ENCODE results near the gene GTF3C1.
A peak's percentile ranks its signal among the peaks of the same experiment; 100 is the strongest.
"Not testable (repeated sequence)": the region's sequence is repeated elsewhere in the genome, so short reads cannot be mapped to it uniquely, and the experiment has no call there.

The GTF3C1 gene

GRCh38 chr16:27549746-27550581 is at the start of gene GTF3C1, which contains the start of gene KATNIP:
Gene GTF3C1 (minus strand): TSS chr16:27549913. CDS start chr16:27549890, 23 bp downstream.
Gene KATNIP (plus strand): TSS chr16:27550144. CDS start chr16:27550171, 27 bp downstream.
- DNase-seq (ENCODE audit: low read depth in 2 of 2), result peak; percentile 100

- no peak for DNase-seq (ENCODE audit: low read depth in 2 of 2)
These were observed 49.3 kb upstream of the GTF3C1 start for GRCh38 chr16:27598931-27599565.

- no peak for DNase-seq (ENCODE audit: low read depth in 2 of 2)
These were observed 48.5 kb upstream of the GTF3C1 start for GRCh38 chr16:27598220-27598619.

GRCh38 chr16:27597361-27597760 is 47.6 kb upstream of the GTF3C1 start:
- no peak for DNase-seq (ENCODE audit: low read depth in 2 of 2)

- no peak for DNase-seq (ENCODE audit: low read depth in 2 of 2)
These were observed 46.7 kb upstream of the GTF3C1 start for GRCh38 chr16:27596411-27596810.

- no peak for DNase-seq (ENCODE audit: low read depth in 2 of 2)
These were observed 46.3 kb upstream of the GTF3C1 start for GRCh38 chr16:27595993-27596392.

GRCh38 chr16:27595475-27595874 is 45.8 kb upstream of the GTF3C1 start:
- DNase-seq (ENCODE audit: low read depth in 2 of 2), result no peak

GRCh38 chr16:27591837-27592236 is 42.1 kb upstream of the GTF3C1 start:
- no peak for DNase-seq (ENCODE audit: low read depth in 2 of 2)

GRCh38 chr16:27588057-27588456 is 38.3 kb upstream of the GTF3C1 start:
- no peak for DNase-seq (ENCODE audit: low read depth in 2 of 2)

- DNase-seq (ENCODE audit: low read depth in 2 of 2), result no peak
These were observed 37.0 kb upstream of the GTF3C1 start for GRCh38 chr16:27586711-27587110.

GRCh38 chr16:27585200-27585599 is 35.5 kb upstream of the GTF3C1 start:
- no peak for DNase-seq (ENCODE audit: low read depth in 2 of 2)

- no peak for DNase-seq (ENCODE audit: low read depth in 2 of 2)
These were observed 33.9 kb upstream of the GTF3C1 start for GRCh38 chr16:27583634-27584033.

- no peak for DNase-seq (ENCODE audit: low read depth in 2 of 2)
These were observed 33.2 kb upstream of the GTF3C1 start for GRCh38 chr16:27582883-27583282.

GRCh38 chr16:27579087-27579980 is 29.6 kb upstream of the GTF3C1 start:
- DNase-seq (ENCODE audit: low read depth in 2 of 2), result no peak

- DNase-seq (ENCODE audit: low read depth in 2 of 2), result no peak
These were observed 27.0 kb upstream of the GTF3C1 start for GRCh38 chr16:27576729-27577128.

- DNase-seq (ENCODE audit: low read depth in 2 of 2), result no peak
These were observed 23.0 kb upstream of the GTF3C1 start for GRCh38 chr16:27572711-27573110.

GRCh38 chr16:27571433-27572326 is 22.0 kb upstream of the GTF3C1 start:
- DNase-seq (ENCODE audit: low read depth in 2 of 2), result no peak

- not testable (repeated sequence) for DNase-seq (ENCODE audit: low read depth in 2 of 2)
These were observed 21.3 kb upstream of the GTF3C1 start for GRCh38 chr16:27570986-27571385.

- no peak for DNase-seq (ENCODE audit: low read depth in 2 of 2)
These were observed 18.4 kb upstream of the GTF3C1 start for GRCh38 chr16:27568077-27568476.

- no peak for DNase-seq (ENCODE audit: low read depth in 2 of 2)
These were observed 16.7 kb upstream of the GTF3C1 start for GRCh38 chr16:27566417-27566816.

- no peak for DNase-seq (ENCODE audit: low read depth in 2 of 2)
These were observed 14.5 kb upstream of the GTF3C1 start for GRCh38 chr16:27564224-27564623.
